GM12878 (cell line): ENCODE results near the gene PHLDA2. TPM values are rescaled to one million over a fixed set of nuclear protein-coding genes. Genes with fewer than 3 reads are reported as not detected.

Experiments used
- ATAC-seq: fragments of 200-7000 bp; cut with Tn5 transposase; 3 replicates; pipeline ENCODE4 v1.9.1; 2020; ENCODE audit warnings: mild to moderate bottlenecking, moderate library complexity
- BruUV-seq: library from RNA; stranded (reverse); fragments of 400-500 nt; replicated peaks from 2 replicates; lab custom pipeline; 2021; lab: Mats Ljungman, UMichigan
- CTCF ChIA-PET: fragments of 300-600 bp; sonication (Branson Sonifier 250); formaldehyde crosslinking; extraction: SDS; loops from one replicate; lab custom pipeline; 2021; ENCODE audit warnings: inconsistent platforms; lab: Yijun Ruan, JAX
- POLR2A ChIA-PET: fragments of 350-600 bp; formaldehyde crosslinking; extraction: SDS; loops from one replicate; lab custom pipeline; 2021; ENCODE audit warnings: inconsistent platforms; lab: Charles Lee
- RAD21 ChIA-PET: fragments of 300-600 bp; sonication (Branson Sonifier 250); formaldehyde crosslinking; loops from one replicate; lab custom pipeline; 2023; ENCODE audit warnings: antibody characterized with exemption; ENCODE audit not compliant: unreplicated experiment; lab: Charles Lee
- SMC1A ChIA-PET: fragments of 300-600 bp; sonication (Branson Sonifier 250); formaldehyde crosslinking; loops from one replicate; lab custom pipeline; 2023; ENCODE audit not compliant: unreplicated experiment, uncharacterized antibody; lab: Charles Lee
- DNase-seq: peaks from one replicate; pipeline ENCODE4 v3.0.0-alpha.2; 2011; ENCODE audit warnings: low read depth, low spot score
- FAIRE-seq: peaks from 3 replicates; lab custom pipeline; 2011; peaks lifted over from hg19 to GRCh38; lab: Jason Lieb, UNC
- H2AFZ ChIP-seq: 2 replicates; pipeline ENCODE4 v1.6.0; 2011; ENCODE audit warnings: low read depth, low read length, control low read depth; ENCODE audit not compliant: control insufficient read depth
- H3K27ac ChIP-seq: 2 replicates; pipeline ENCODE4 v1.5.1; 2011; ENCODE audit warnings: control low read depth; ENCODE audit not compliant: control insufficient read depth, insufficient read depth
- H3K27me3 ChIP-seq, 2 experiments: replicated peaks in 1 of 2; 2 replicates each; pipeline versions ENCODE4 v1.6.0 to v1.6.1; 2011; ENCODE audit warnings: low read length in 1 of 2; ENCODE audit not compliant: control insufficient read depth in 2 of 2, insufficient read depth in 2 of 2
- H3K36me3 ChIP-seq, 2 experiments: 2 replicates each; pipeline ENCODE4 v1.5.1; 2011; ENCODE audit warnings: low read length in 1 of 2; ENCODE audit not compliant: control insufficient read depth in 2 of 2, insufficient read depth in 2 of 2
- H3K4me1 ChIP-seq: 2 replicates; pipeline ENCODE4 v1.6.1; 2011; ENCODE audit warnings: mild to moderate bottlenecking, low read length, moderate library complexity, mixed read lengths; ENCODE audit not compliant: control insufficient read depth, insufficient read depth
- H3K4me2 ChIP-seq: 2 replicates; pipeline ENCODE4 v1.6.0; 2011; ENCODE audit warnings: control low read depth; ENCODE audit not compliant: control insufficient read depth, insufficient read depth
- H3K4me3 ChIP-seq: fragments of 200-600 bp; sonication (generic); 2 replicates; pipeline ENCODE4 v1.5.1; 2016
- H3K79me2 ChIP-seq: 2 replicates; pipeline ENCODE4 v1.6.0; 2011; ENCODE audit warnings: low read length; ENCODE audit not compliant: control insufficient read depth, insufficient read depth
- H3K9ac ChIP-seq: 2 replicates; pipeline ENCODE4 v1.8.0; 2011; ENCODE audit warnings: low read length, control low read depth, mixed read lengths; ENCODE audit not compliant: control insufficient read depth, insufficient read depth
- H3K9me3 ChIP-seq: replicated peaks from 3 replicates; pipeline ENCODE4 v1.5.1; 2011; ENCODE audit warnings: mild to moderate bottlenecking, low read length; ENCODE audit not compliant: control insufficient read depth, insufficient read depth
- H4K20me1 ChIP-seq: 2 replicates; pipeline ENCODE4 v1.6.0; 2011; ENCODE audit not compliant: control insufficient read depth, insufficient read depth
- CBX5 ChIP-seq: sonication (generic); IDR thresholded peaks from 2 replicates; pipeline ENCODE4 v1.6.1; 2016; ENCODE audit warnings: low read depth, moderate library complexity, mild to moderate bottlenecking, inconsistent platforms
- CHD1 ChIP-seq: IDR thresholded peaks from 2 replicates; pipeline ENCODE4 v1.6.1; 2012; ENCODE audit warnings: low read depth, low read length, improper control_type of control experiment
- CHD4 ChIP-seq: fragments of 200-600 bp; sonication (generic); IDR thresholded peaks from 2 replicates; pipeline ENCODE4 v1.6.1; 2016; ENCODE audit warnings: mild to moderate bottlenecking
- CREM ChIP-seq: IDR thresholded peaks from 2 replicates; pipeline ENCODE4 v1.6.1; 2014; ENCODE audit warnings: antibody characterized with exemption, low read depth
- DPF2 ChIP-seq: fragments of 450-650 bp; IDR thresholded peaks from 2 replicates; pipeline ENCODE4 v1.6.1; 2017; ENCODE audit warnings: mild to moderate bottlenecking
- FOXM1 ChIP-seq: IDR thresholded peaks from 2 replicates; pipeline ENCODE4 v1.6.1; 2012; ENCODE audit warnings: low read depth, mild to moderate bottlenecking, inconsistent platforms, low read length, moderate library complexity
- IKZF1 ChIP-seq: fragments of 450-650 bp; conservative IDR thresholded peaks from 2 replicates; pipeline ENCODE4 v1.6.1; 2017; ENCODE audit warnings: antibody characterized with exemption, mild to moderate bottlenecking
- KAT2A ChIP-seq: conservative IDR thresholded peaks from 2 replicates; pipeline ENCODE4 v1.6.1; 2011; ENCODE audit warnings: low read depth, low read length; ENCODE audit not compliant: control insufficient read depth
- LARP7 ChIP-seq: fragments of 450-650 bp; IDR thresholded peaks from 2 replicates; pipeline ENCODE4 v1.6.1; 2017; ENCODE audit warnings: mild to moderate bottlenecking
- MTA2 ChIP-seq: fragments of 450-650 bp; IDR thresholded peaks from 2 replicates; pipeline ENCODE4 v1.6.1; 2016; ENCODE audit warnings: low read depth, mild to moderate bottlenecking, moderate library complexity
- RB1 ChIP-seq: fragments of 450-650 bp; formaldehyde crosslinking; IDR thresholded peaks from 2 replicates; pipeline ENCODE4 v1.6.1; 2017; ENCODE audit warnings: mild to moderate bottlenecking, borderline replicate concordance
- RFX5 ChIP-seq: IDR thresholded peaks from 2 replicates; pipeline ENCODE4 v1.6.1; 2011; ENCODE audit warnings: low read depth, low read length, improper control_type of control experiment
- SIX5 ChIP-seq: IDR thresholded peaks from 2 replicates; pipeline ENCODE4 v1.6.1; 2011; ENCODE audit warnings: mild to moderate bottlenecking, low read depth, low read length, moderate library complexity; ENCODE audit not compliant: severe bottlenecking
- SMAD1 ChIP-seq: fragments of 450-650 bp; IDR thresholded peaks from 2 replicates; pipeline ENCODE4 v1.6.1; 2018; ENCODE audit warnings: mild to moderate bottlenecking, low read depth; ENCODE audit not compliant: partially characterized antibody
- ZBED1 ChIP-seq: IDR thresholded peaks from 2 replicates; pipeline ENCODE4 v1.6.1; 2016; ENCODE audit warnings: borderline replicate concordance
- ZNF622 ChIP-seq: fragments of 450-650 bp; IDR thresholded peaks from 2 replicates; pipeline ENCODE4 v1.6.1; 2017; ENCODE audit warnings: mild to moderate bottlenecking, inconsistent platforms
- WGBS: methylation state at CpG from one replicate; pipeline ENCODE4 v1.1.6; 2016; ENCODE audit warnings: low lambda C conversion rate; ENCODE audit not compliant: insufficient replicate concordance, insufficient coverage; ENCODE audit errors: missing lambda C conversion rate; 5-methylcytosine and 5-hydroxymethylcytosine counted together
- in situ Hi-C: fragments of 300-500 bp; cut with MboI; formaldehyde crosslinking; loops from 9 replicates; pipeline ENCODE4 v1.14.3; 2018; ENCODE audit warnings: mixed read lengths
- intact Hi-C: fragments of 100-400 bp; cut with micrococcal nuclease; formaldehyde crosslinking; loops from one replicate; pipeline ENCODE4 v1.14.2; 2022; ENCODE audit not compliant: unreplicated experiment
- polyA plus RNA-seq, 11 experiments: library from polyadenylated mRNA; depleted of rRNA in 4 of 11; unstranded in 6 of 11; stranded (reverse) in 5 of 11; fragments of >200 nt; fragmentation: Nextera tagmentation in 4 of 11; fragmentation: Illumina TruSeq in 1 of 11; extraction: Ambion mirVana in 4 of 11; extraction: Trizol in 1 of 11; gene quantifications; 1 replicate in 1 of 11; 2 replicates in 10 of 11; pipeline versions ENCODE4 v1.2.1 to v1.2.3, GENCODE V29; 2011 to 2016; ENCODE audit warnings: inconsistent platforms in 2 of 11, missing spikeins in 2 of 11, low read depth in 1 of 11
- total RNA-seq, 4 experiments: library from RNA; depleted of rRNA in 3 of 4; stranded (reverse); fragments of >200 nt in 3 of 4; fragmentation: Illumina TruSeq in 1 of 4; extraction: Trizol in 1 of 4; gene quantifications; 2 replicates each; pipeline versions ENCODE4 v1.2.1 to v1.2.3, GENCODE V29; 2013 to 2021
- TF ChIP-seq, protein P1 (sequence below): fragments of 450-650 bp; IDR thresholded peaks from 2 replicates; pipeline ENCODE4 v1.6.1; 2017; ENCODE audit warnings: antibody characterized with exemption, mild to moderate bottlenecking, moderate library complexity
- TF ChIP-seq, protein P2 (sequence below): IDR thresholded peaks from 2 replicates; pipeline ENCODE4 v1.6.1; 2011; ENCODE audit warnings: borderline replicate concordance, low read depth, mild to moderate bottlenecking, moderate library complexity, mixed read lengths, low read length; ENCODE audit not compliant: insufficient read depth; ENCODE audit errors: extremely low read length

The PHLDA2 gene
- total and polyA plus RNA-seq, 10 of the 15 experiments (the other 5 are each of a cell fraction or from before 2014, with no cell fraction given), result 0.15 to 0.49 (median 0.16) TPM; not detected in 7

GRCh38 chr11:2958251-2958650 lies 29.0 kb upstream of the PHLDA2 start:
- 71% methylated on average over 3 of the region's 3 CpGs for WGBS
- Histone ChIP-seq H3K27me3 (no peaks in the 10 kb centered on the region), H3K9me3 (no peaks in the 10 kb centered on the region), H3K9ac (no peak overlapping the region), H3K27ac (no peak overlapping the region), H4K20me1 (peaks cover 4% of the 10 kb centered on the region; the same call in 1 of the 2 replicates), H3K4me3 (no peak overlapping the region), H3K79me2 (no peaks in the 10 kb centered on the region), H2AFZ (no peak overlapping the region), H3K36me3 (peaks cover 27 to 61% of the 10 kb centered on the region in 2 experiments), H3K4me1 (no peaks in the 10 kb centered on the region), H3K4me2 (no peak overlapping the region)
- in situ Hi-C loops, result no loop called here
- ATAC-seq, result no peak
- TF ChIP-seq, protein P1, sequence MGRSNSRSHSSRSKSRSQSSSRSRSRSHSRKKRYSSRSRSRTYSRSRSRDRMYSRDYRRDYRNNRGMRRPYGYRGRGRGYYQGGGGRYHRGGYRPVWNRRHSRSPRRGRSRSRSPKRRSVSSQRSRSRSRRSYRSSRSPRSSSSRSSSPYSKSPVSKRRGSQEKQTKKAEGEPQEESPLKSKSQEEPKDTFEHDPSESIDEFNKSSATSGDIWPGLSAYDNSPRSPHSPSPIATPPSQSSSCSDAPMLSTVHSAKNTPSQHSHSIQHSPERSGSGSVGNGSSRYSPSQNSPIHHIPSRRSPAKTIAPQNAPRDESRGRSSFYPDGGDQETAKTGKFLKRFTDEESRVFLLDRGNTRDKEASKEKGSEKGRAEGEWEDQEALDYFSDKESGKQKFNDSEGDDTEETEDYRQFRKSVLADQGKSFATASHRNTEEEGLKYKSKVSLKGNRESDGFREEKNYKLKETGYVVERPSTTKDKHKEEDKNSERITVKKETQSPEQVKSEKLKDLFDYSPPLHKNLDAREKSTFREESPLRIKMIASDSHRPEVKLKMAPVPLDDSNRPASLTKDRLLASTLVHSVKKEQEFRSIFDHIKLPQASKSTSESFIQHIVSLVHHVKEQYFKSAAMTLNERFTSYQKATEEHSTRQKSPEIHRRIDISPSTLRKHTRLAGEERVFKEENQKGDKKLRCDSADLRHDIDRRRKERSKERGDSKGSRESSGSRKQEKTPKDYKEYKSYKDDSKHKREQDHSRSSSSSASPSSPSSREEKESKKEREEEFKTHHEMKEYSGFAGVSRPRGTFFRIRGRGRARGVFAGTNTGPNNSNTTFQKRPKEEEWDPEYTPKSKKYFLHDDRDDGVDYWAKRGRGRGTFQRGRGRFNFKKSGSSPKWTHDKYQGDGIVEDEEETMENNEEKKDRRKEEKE, result no peak
- TF ChIP-seq ZNF622 (no peak), SMAD1 (no peak), MTA2 (no peak), CHD1 (no peak), KAT2A (no peak), FOXM1 (no peak), RB1 (no peak), IKZF1 (no peak), CBX5 (no peak), ZBED1 (no peak), CHD4 (no peak), LARP7 (no peak), DPF2 (no peak), SIX5 (no peak), CREM (no peak), RFX5 (no peak)
- TF ChIP-seq, protein P2, sequence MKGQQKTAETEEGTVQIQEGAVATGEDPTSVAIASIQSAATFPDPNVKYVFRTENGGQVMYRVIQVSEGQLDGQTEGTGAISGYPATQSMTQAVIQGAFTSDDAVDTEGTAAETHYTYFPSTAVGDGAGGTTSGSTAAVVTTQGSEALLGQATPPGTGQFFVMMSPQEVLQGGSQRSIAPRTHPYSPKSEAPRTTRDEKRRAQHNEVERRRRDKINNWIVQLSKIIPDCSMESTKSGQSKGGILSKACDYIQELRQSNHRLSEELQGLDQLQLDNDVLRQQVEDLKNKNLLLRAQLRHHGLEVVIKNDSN, result no peak
- RAD21 ChIA-PET, result no interaction called here
- SMC1A ChIA-PET, result interaction anchor here (1.4 to 1.5 kb wide), 2 partner anchors 14 to 31 kb away, joined by 4 to 5 read pairs; no protein-coding TSS in a partner anchor
- CTCF ChIA-PET, result interaction anchor here (1.4 to 2.1 kb wide), 2 partner anchors 10 to 133 kb away, joined by 5 to 7 read pairs; no protein-coding TSS in a partner anchor
- intact Hi-C loops, result no loop called here
- DNase-seq, result no peak
- BruUV-seq, result no TSS peak
- no peak for FAIRE-seq
- POLR2A ChIA-PET, result no interaction called here
